Putamen (tissue), 1 donor: ENCODE data around the gene WDFY4.

Experiments
- DNase-seq: peaks from one replicate; pipeline ENCODE4 v3.0.0-alpha.2; 2016; ENCODE audit warnings: low spot score

WDFY4 gene

DNA sequence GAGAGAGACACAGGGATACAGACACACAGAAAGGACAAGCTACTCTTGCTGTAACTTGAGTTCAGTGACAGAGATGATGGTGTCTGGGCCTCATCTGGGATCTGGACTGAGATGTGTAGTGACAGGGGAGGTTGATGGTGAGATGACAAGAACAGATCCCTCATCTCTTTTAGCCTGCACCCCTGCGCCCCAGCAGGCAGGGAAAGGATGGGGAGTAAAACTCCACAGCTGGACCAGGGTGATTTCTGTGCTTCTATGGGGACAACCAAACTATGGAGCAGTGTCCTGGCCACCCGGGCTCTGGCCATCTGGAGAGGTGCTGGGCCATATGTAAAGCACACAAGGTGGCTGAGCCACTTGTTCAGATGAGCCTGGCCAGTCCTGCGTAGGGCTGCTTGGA is 259.5 kb downstream of the WDFY4 start:
- no peak for DNase-seq

GRCh38 chr10:48945441-48946130 is 260.9 kb downstream of the WDFY4 start:
- no peak for DNase-seq

- DNase-seq: no peak
Measured at GRCh38 chr10:48946332-48946731, 261.7 kb downstream of the WDFY4 start.

- DNase-seq: no peak
Measured at GRCh38 chr10:48946891-48947500, 262.3 kb downstream of the WDFY4 start.

DNA sequence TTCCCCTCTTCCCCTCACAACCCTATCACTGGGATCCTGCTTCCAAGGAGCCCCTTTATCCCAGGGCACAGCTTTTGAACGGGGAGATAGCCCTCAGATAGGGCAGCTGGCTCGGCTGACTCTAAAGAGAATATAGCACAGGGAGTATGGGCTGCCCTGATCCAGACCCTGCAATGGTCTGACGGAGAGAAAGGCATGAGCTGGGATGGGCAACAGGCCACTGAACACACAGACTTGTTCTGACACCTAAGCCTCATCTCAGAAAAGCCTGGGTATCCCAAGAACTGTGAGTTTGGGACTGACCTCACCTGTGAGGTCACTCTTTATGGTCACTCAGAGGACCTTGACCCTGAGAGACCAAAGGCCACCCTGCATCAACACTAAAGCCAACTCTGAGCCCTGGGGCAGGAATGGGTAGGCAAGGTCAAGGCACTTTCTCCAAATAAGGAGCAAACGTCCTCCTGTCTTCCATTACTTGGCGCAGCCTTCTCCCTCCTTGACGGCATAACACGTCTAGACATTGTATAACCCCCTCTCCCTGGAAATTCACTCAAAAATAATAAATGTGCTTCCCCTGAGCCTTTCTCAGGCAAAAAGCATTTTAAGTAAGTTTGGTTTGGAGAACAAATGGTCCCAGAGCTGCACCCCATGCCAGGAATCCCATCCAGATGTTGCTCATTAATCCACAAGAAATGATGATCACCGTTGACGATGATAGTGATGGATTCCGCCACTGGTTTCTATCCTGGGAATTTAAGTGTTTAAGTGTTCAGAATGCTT is 263.2 kb downstream of the WDFY4 start:
- no peak for DNase-seq

DNA sequence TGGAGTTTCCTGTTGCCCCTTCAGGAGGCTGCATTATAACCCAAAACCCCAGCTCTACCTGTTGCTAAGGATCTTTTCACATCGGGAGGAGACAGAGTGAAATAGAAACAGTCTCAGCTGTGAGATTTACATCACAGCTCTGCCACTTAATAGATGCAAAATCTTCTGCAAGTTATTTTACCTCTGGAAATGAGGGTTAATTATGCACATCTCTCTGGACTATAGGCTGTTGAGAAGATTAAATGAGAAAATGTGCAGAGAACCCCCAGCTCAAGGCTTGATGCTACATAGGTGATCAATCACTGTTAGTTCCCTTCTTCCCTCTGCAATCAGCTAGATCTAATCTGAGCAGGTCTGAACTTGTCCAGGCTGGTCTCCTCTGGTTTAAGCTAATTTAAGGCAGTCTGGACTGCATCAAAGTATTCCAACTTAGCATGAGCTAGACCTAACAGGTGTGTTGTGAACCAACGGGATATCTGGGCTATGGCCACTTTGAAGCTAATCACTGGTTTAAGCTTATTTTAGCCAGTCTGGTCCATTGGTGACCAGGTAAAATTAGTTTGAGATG is 263.9 kb downstream of the WDFY4 start:
- no peak for DNase-seq

GRCh38 chr10:48951707-48952106 is 267.0 kb downstream of the WDFY4 start:
- no peak for DNase-seq

DNA sequence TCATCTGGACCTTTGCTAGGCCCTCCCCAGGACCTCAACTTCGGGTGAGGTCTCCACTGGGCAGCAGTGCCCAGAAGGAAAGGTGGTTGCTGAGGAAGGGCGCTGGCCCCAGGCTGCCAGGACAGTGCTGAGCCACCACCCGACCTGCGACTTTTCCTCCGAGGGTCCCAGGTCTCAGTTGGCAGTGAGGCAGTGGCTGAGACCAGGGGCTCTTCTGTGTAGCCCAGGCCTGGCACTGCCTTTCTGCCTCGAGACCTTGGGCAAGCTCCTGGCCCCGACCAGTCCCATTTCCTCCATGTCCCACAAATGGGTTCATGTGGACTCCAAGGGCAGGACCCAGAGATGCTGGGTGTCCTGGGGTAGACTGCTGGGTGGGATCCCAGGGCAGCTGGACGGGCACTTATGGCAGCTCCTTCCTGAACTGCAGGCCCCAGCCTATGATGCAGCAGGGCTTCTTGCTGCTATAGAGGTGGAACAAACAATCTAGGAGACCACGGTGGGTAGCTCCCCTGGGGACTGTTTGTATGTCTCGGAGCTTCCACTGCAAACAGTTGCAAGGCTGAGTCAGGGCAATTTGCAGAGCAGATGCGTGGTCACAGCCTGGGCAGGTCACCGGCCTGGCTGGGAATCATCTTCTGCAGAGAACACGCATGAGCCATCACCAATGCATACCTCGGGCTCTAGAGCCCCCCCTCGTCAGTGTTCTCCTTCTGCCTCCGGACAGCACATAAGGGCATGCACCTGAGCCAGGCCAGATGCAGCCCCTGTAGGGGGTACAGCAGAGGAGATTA is 272.9 kb downstream of the WDFY4 start:
- DNase-seq: no peak

DNA sequence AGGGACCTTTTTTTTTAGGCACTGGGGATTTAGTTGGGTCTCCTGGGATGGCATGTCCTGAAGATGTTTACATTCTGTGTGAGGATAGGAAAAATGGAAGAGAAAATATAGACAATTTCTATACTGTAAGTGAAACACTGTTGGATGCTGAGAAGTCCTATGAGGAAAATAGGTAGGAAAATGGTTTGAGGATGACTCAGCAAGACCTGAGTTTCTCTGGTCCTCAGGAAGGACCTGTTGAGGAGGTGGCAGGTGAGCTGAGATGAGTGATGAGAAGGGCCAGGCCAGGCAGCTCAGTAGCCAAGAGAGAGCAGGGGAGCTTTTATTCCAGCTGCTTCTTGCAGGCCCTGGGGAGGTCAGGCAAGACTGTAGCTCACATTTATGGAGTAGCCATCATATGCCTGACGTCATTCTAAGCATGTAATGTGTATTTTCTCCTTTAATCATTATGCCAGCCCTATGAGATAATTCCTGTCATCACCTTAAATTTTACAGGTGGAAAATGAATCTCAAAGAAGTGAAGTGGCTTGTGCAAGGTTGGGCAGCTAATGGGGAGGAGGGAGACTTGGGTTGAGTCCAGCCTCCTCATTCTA is 274.0 kb downstream of the WDFY4 start:
- DNase-seq: no peak

DNA sequence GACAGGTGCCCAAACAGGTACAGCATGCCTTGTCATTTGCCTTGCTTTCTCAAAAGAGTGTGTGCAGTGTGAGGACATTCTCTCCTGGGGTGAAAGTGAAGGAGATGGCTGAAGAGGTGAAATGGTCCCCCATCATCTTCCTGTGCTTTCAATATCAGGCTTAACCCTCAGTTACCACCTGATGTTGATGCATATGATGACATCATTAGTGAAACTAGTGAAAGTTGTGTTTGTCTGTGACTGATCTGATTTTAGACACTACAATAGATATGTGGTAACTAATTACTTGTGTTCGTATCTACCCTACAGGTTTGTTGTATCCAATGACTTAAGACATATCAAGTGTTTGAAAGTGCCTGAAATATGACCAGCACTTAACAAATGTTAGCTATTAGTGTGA is 279.4 kb downstream of the WDFY4 start:
- DNase-seq: no peak

DNA sequence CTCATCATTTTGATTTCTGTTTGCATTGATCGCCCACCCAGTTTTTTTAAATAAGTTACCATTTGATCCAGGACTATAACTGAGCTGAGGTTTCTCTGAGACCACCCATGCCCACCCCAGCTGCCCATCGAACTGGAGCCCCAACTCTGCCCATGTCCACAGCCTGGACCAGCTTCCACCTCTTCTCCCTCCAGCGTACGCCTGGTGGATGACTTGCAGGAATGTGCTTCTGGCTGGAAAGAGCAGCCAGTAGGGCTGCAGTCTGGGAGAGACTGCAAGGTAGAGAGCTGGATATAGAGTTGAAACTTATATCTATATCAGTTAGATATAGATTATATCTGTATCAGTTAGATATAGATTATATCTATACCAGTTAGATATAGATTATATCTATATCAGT is 280.8 kb downstream of the WDFY4 start:
- no peak for DNase-seq

- DNase-seq: no peak
Measured at GRCh38 chr10:48968036-48968435, 283.4 kb downstream of the WDFY4 start.

- DNase-seq: no peak
Measured at GRCh38 chr10:48970046-48970445, 285.4 kb downstream of the WDFY4 start.

- no peak for DNase-seq
Measured at GRCh38 chr10:48970654-48971053, 286.0 kb downstream of the WDFY4 start.

- DNase-seq: no peak
Measured at GRCh38 chr10:48973065-48973464, 288.4 kb downstream of the WDFY4 start.

- DNase-seq: no peak
Measured at GRCh38 chr10:48974510-48975156, 290.0 kb downstream of the WDFY4 start.

DNA sequence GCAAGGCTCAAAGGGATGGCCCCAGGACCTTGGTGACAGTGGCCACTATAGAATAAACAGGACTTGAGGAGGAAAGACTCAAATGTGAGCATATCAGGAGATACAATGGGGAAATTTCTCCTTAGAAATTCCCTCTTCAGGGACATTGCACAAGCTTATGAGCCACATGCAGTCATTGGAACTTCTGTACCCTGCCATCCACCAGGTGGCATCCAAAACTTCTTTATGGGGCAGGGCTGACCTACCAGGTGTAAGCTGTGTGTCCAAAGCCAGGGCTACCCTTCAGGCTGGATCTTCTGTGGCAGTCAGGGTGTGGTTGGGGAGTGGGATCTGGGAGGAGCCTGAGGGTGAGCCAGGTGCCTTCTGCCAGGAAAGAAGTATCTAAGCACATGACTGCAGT is 291.5 kb downstream of the WDFY4 start:
- no peak for DNase-seq

DNA sequence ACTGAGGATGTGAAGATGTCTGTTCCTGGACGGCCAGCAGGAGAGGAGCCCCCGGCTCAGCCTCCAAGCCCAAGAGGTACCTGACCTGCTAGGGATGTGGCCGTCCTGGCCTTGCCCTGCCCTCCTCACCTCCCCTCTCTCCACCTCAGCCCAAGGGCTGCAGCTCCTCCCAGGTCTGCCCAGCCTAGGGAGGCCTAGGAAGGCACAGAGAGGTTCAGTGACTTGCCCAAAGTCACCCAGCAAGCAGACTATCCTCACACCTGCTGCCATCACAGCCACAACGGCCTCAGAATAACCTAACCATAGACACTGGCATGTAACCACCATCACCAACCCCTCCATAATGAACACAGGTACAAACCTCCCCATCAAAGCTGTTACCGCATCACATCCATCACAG is 293.6 kb downstream of the WDFY4 start:
- DNase-seq: no peak

DNA sequence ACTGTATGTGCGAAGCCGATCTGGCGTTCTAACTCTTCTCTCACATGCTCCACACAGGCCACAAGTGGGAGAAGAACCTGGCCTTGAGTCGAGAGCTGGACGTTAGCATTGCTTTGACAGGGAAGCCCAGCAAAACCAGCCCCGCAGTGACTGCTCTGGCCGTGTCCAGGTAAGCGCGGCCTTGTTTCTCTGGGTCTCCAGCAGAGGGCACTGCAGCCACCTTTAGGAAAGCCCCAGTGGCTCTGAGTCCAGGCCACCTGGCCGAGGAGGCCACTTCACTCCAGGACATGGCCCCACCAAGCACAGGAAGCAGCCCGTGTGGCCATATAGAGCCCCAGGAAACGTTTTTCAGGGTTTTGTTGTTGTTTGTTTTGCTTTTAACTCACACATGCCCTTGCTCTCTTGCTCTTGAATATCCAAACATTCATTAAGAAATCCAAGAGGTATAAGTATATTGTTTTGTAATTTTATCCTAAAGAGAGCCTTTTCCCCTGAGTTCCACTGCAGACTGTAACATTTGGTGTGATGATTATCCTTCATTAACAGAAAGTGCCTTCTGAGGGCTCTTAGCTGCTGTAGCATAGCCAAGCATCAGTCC is 296.7 kb downstream of the WDFY4 start:
- no peak for DNase-seq

DNA sequence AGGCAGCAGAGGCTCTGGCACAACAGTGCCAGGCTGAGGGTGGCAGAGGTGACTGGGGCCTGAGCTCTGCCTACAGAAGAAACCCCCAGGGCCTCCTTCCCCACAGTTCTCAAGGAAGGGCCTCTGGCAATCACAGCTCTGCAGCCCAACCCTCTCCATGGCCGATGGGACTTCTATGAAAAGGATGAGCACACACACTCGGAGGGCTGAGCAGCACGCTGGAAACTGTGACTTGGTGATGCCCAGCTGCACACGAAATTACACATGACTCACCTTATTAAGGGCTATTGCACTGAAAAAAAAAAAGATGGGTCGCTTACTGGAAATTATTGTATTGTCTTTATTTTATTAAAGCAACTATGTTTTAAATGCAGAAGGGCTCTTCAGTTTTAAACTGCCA is 297.9 kb downstream of the WDFY4 start:
- DNase-seq: no peak
